BE2C (cell line): ENCODE results near the gene HAS3.

ENCODE experiments used
- DNase-seq: peaks from one replicate; pipeline ENCODE4 v3.0.0-alpha.2; 2020
- H3K27me3 ChIP-seq: fragments of 250-450 bp; sonication (Bioruptor Pico); 2 replicates; pipeline ENCODE4 v1.5.1; 2020; ENCODE audit warnings: mild to moderate bottlenecking
- H3K36me3 ChIP-seq: fragments of 250-450 bp; sonication (Bioruptor Pico); 2 replicates; pipeline ENCODE4 v1.5.1; 2020; ENCODE audit warnings: mild to moderate bottlenecking
- H3K4me1 ChIP-seq: fragments of 250-450 bp; sonication (Bioruptor Pico); 2 replicates; pipeline ENCODE4 v1.5.1; 2020
- H3K4me3 ChIP-seq: 2 replicates; pipeline ENCODE4 v1.5.1; 2011; ENCODE audit warnings: low read depth, low read length
- H3K9me3 ChIP-seq: fragments of 250-450 bp; sonication (Bioruptor Pico); 2 replicates; pipeline ENCODE4 v1.5.1; 2020
- CTCF ChIP-seq: IDR thresholded peaks from 2 replicates; pipeline ENCODE4 v1.5.1; 2012; ENCODE audit warnings: mild to moderate bottlenecking, low read depth, low read length

HAS3 gene

GRCh38 chr16:69109486-69110270 is 4.2 kb downstream of the HAS3 start:
- Histone ChIP-seq H3K4me1 (no peaks in the 10 kb centered on the region; the same call in 1 of the 2 replicates), H3K27me3 (peaks cover 27% of the 10 kb centered on the region), H3K9me3 (no peaks in the 10 kb centered on the region), H3K36me3 (0 out of 2 replicates have a peak, but pooled peaks cover 3% of the 10 kb centered on the region), H3K4me3 (no peak overlapping the region)
- no peak for DNase-seq
- TF ChIP-seq CTCF: no peak

- no peak for TF ChIP-seq CTCF
- H3K4me3 ChIP-seq: no peak overlapping the region
- H3K4me1 ChIP-seq: no peaks in the 10 kb centered on the region; the same call in 1 of the 2 replicates
- DNase-seq: no peak
- 0 out of 2 replicates have a peak, but pooled peaks cover 3% of the 10 kb centered on the region for H3K36me3 ChIP-seq
- no peaks in the 10 kb centered on the region for H3K9me3 ChIP-seq
- H3K27me3 ChIP-seq: peaks cover 23% of the 10 kb centered on the region
These were observed 5.0 kb downstream of the HAS3 start for GRCh38 chr16:69110406-69110805.

- Histone ChIP-seq H3K4me1 (no peaks in the 10 kb centered on the region; the same call in 1 of the 2 replicates), H3K4me3 (no peak overlapping the region), H3K36me3 (0 out of 2 replicates have a peak, but pooled peaks cover 3% of the 10 kb centered on the region), H3K9me3 (no peaks in the 10 kb centered on the region), H3K27me3 (peaks cover 15% of the 10 kb centered on the region)
- no peak for TF ChIP-seq CTCF
- no peak for DNase-seq
These were observed 5.9 kb downstream of the HAS3 start for GRCh38 chr16:69111216-69111875.

GRCh38 chr16:69111876-69112230 is 6.4 kb downstream of the HAS3 start:
- H3K4me3 ChIP-seq: no peak overlapping the region
- peaks cover 10% of the 10 kb centered on the region for H3K27me3 ChIP-seq
- H3K9me3 ChIP-seq: no peaks in the 10 kb centered on the region
- TF ChIP-seq CTCF: no peak
- no peaks in the 10 kb centered on the region; the same call in 1 of the 2 replicates for H3K4me1 ChIP-seq
- DNase-seq: no peak
- H3K36me3 ChIP-seq: peaks cover 5% of the 10 kb centered on the region

GRCh38 chr16:69112285-69113129 is 7.1 kb downstream of the HAS3 start:
- Histone ChIP-seq H3K4me3 (no peak overlapping the region), H3K27me3 (peaks cover 4% of the 10 kb centered on the region), H3K9me3 (no peaks in the 10 kb centered on the region), H3K4me1 (no peaks in the 10 kb centered on the region), H3K36me3 (peaks cover 9% of the 10 kb centered on the region)
- peak; percentile 87 for TF ChIP-seq CTCF
- DNase-seq: peak; percentile 79
